Testis (tissue), 2 donors: Measurements from ENCODE around the gene NEK4.

ENCODE experiments used
- POLR2A ChIP-seq: fragments of 450-650 bp; IDR thresholded peaks from one replicate; pipeline ENCODE4 v1.6.1; 2017; ENCODE audit warnings: antibody characterized with exemption, mild to moderate bottlenecking, moderate library complexity
- TF ChIP-seq, protein P1 (sequence below), 3 experiments: fragments of 450-650 bp in 2 of 3; fragments of 200-600 bp in 1 of 3; sonication (generic) in 1 of 3; IDR thresholded peaks; one replicate each; pipeline ENCODE4 v1.5.1; 2016 to 2019; ENCODE audit warnings: antibody characterized with exemption in 3 of 3, mild to moderate bottlenecking in 2 of 3, moderate library complexity in 1 of 3

DNA sequence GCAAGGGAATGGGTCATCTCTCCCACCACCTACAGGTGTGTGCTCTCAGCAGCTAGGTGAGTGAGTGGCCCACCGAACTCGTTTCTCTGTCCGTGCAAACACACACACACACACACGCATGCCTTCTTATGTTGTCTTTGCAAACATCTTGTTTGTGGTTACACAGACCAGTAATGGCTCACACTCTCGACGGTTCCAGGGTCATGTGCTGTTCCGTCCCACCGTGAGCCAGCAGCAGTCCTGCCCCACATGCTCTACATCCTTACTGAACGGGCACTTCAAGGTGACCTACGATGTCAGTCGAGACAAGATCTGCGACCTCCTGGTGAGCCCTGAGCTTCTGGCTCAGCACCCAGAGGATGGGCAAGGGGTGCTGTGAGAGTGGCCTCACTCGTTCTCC lies 11.0 kb upstream of the NEK4 start:
- no peak for TF ChIP-seq POLR2A
- TF ChIP-seq, protein P1, sequence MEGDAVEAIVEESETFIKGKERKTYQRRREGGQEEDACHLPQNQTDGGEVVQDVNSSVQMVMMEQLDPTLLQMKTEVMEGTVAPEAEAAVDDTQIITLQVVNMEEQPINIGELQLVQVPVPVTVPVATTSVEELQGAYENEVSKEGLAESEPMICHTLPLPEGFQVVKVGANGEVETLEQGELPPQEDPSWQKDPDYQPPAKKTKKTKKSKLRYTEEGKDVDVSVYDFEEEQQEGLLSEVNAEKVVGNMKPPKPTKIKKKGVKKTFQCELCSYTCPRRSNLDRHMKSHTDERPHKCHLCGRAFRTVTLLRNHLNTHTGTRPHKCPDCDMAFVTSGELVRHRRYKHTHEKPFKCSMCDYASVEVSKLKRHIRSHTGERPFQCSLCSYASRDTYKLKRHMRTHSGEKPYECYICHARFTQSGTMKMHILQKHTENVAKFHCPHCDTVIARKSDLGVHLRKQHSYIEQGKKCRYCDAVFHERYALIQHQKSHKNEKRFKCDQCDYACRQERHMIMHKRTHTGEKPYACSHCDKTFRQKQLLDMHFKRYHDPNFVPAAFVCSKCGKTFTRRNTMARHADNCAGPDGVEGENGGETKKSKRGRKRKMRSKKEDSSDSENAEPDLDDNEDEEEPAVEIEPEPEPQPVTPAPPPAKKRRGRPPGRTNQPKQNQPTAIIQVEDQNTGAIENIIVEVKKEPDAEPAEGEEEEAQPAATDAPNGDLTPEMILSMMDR (IDR thresholded peaks at IDR 0.05), result no peak
